ENCODE data around the gene MATCAP1. TPM values are rescaled to one million over a fixed set of nuclear protein-coding genes. Genes with fewer than 3 reads are reported as not detected.

The MATCAP1 gene
- total and polyA plus RNA-seq, 2 experiments from 2014 or later, result 53.7 to 78.1 TPM

- peak within 1 kb of the TSS; percentile 88 for H3K4me3 ChIP-seq
- peaks cover 7% of the 10 kb centered on the region for H3K4me1 ChIP-seq (ENCODE audit: low read depth)
- no peaks in the 10 kb centered on the region for H3K9me3 ChIP-seq (ENCODE audit: low read depth)
- H3K27me3 ChIP-seq, result no peaks in the 10 kb centered on the region
- no peak for TF ChIP-seq CTCF (IDR thresholded peaks at IDR 0.05; ENCODE audit: low read depth, low read length)
- H3K36me3 ChIP-seq, result peaks cover 25% of the 10 kb centered on the region
- H3K27ac ChIP-seq, result peak within 1 kb of the TSS; percentile 67
- peak; percentile 95 to 96 for DNase-seq (ENCODE audit: low read depth in 1 of 2, low spot score in 1 of 2)
Observed at GRCh38 chr16:67191995-67192681, 8.4 kb upstream of the MATCAP1 start, which contains the start of gene E2F4. Gene E2F4, plus strand, starts transcription at chr16:67192155. Its CDS starts 73 bp downstream, at chr16:67192228.

- Histone ChIP-seq H3K4me1 (ENCODE audit: low read depth) (peaks cover 7% of the 10 kb centered on the region), H3K27ac (no peak overlapping the region)
- TF ChIP-seq CTCF (IDR thresholded peaks at IDR 0.05; ENCODE audit: low read depth, low read length), result no peak
Observed at GRCh38 chr16:67191411-67191994, 7.7 kb upstream of the MATCAP1 start.

GRCh38 chr16:67190448-67191399 is 7.0 kb upstream of the MATCAP1 start:
- H3K27me3 ChIP-seq, result no peaks in the 10 kb centered on the region
- peaks cover 7% of the 10 kb centered on the region for H3K4me1 ChIP-seq (ENCODE audit: low read depth)
- no peak overlapping the region for H3K4me3 ChIP-seq
- H3K36me3 ChIP-seq, result peaks cover 12% of the 10 kb centered on the region
- no peak overlapping the region for H3K27ac ChIP-seq
- H3K9me3 ChIP-seq (ENCODE audit: low read depth), result no peaks in the 10 kb centered on the region
- DNase-seq (ENCODE audit: low read depth in 1 of 2, low spot score in 1 of 2), result peak in 1 of 2 donors; percentile 37
- no peak for TF ChIP-seq CTCF (IDR thresholded peaks at IDR 0.05; ENCODE audit: low read depth, low read length)

More at GRCh38 chr16:67191411-67191994, 7.7 kb upstream of the MATCAP1 start:
- peaks cover 19% of the 10 kb centered on the region for H3K36me3 ChIP-seq
- no peaks in the 10 kb centered on the region for H3K27me3 ChIP-seq
- no peak overlapping the region for H3K4me3 ChIP-seq
- H3K9me3 ChIP-seq (ENCODE audit: low read depth), result no peaks in the 10 kb centered on the region
- no peak for DNase-seq (ENCODE audit: low read depth in 1 of 2, low spot score in 1 of 2)

GRCh38 chr16:67190041-67190440 is 6.3 kb upstream of the MATCAP1 start, which contains the start of gene EXOC3L1:
Gene EXOC3L1, minus strand, starts transcription at chr16:67190136. Its CDS starts 460 bp downstream, at chr16:67189676.
- TF ChIP-seq CTCF (IDR thresholded peaks at IDR 0.05; ENCODE audit: low read depth, low read length), result no peak
- no peak within 1 kb of the TSS for H3K27ac ChIP-seq
- H3K9me3 ChIP-seq (ENCODE audit: low read depth), result no peaks in the 10 kb centered on the region
- H3K27me3 ChIP-seq, result peaks cover 2% of the 10 kb centered on the region
- DNase-seq (ENCODE audit: low read depth in 1 of 2, low spot score in 1 of 2), result no peak
- no peak within 1 kb of the TSS for H3K4me3 ChIP-seq
- H3K36me3 ChIP-seq, result peaks cover 6% of the 10 kb centered on the region
- peaks cover 7% of the 10 kb centered on the region for H3K4me1 ChIP-seq (ENCODE audit: low read depth)

GRCh38 chr16:67188798-67189197 is 5.0 kb upstream of the MATCAP1 start:
- Histone ChIP-seq H3K36me3 (no peaks in the 10 kb centered on the region), H3K4me3 (no peak overlapping the region), H3K27me3 (peaks cover 7% of the 10 kb centered on the region), H3K27ac (no peak overlapping the region), H3K4me1 (ENCODE audit: low read depth) (peaks cover 7% of the 10 kb centered on the region), H3K9me3 (ENCODE audit: low read depth) (no peaks in the 10 kb centered on the region)
- no peak for TF ChIP-seq CTCF (IDR thresholded peaks at IDR 0.05; ENCODE audit: low read depth, low read length)
- no peak for DNase-seq (ENCODE audit: low read depth in 1 of 2, low spot score in 1 of 2)

Measured in cardiac muscle cell (in vitro differentiated cells and primary cell).